Measurements from ENCODE around the gene MIB1. TPM values are rescaled to one million over a fixed set of nuclear protein-coding genes. Genes with fewer than 3 reads are reported as not detected.

The MIB1 gene
- total RNA-seq, 3 donors from 2014 or later (not counting 1 experiment from before 2014, with no cell fraction given), result 27.5 to 38.4 (median 35.6) TPM

DNA sequence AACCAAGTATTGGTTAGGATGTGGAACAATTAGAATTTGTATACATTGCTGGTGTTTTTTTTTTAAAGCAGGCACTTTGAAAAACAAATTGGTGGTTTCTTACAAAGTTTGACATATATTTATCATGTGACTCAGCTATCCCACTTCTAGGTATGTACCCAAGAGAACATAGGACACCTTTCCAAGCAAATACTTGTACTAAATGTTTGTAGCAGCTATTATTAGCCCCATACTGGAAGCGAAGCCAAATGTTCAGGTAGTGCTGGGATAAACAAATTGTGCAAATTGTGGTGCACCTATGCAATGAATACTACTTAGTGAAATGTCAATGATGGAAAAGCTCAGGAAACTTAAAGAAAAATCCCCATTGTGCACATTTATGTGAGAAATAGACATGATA lies 101.0 kb downstream of the MIB1 start:
- Mint-ChIP-seq H3K36me3 (peaks cover 19% of the 10 kb centered on the region), H3K27me3 (ENCODE audit: low read depth in 2 of 2) (no peaks in the 10 kb centered on the region), H3K4me3 (no peak overlapping the region), H3K9me3 (no peaks in the 10 kb centered on the region), H3K4me1 (no peaks in the 10 kb centered on the region), H3K27ac (no peak overlapping the region)
- Histone ChIP-seq H3K27me3 (ENCODE audit: control insufficient read depth, insufficient read depth, low read length) (no peaks in the 10 kb centered on the region), H3K27ac (ENCODE audit: low read length) (no peak overlapping the region), H3K4me3 (ENCODE audit: low read length) (no peak overlapping the region), H3K36me3 (ENCODE audit: control insufficient read depth, insufficient read depth, low read length) (peaks cover 26% of the 10 kb centered on the region), H3K9me3 (ENCODE audit: control insufficient read depth, insufficient read depth, low read length) (no peaks in the 10 kb centered on the region), H3K4me1 (ENCODE audit: control insufficient read depth, insufficient read depth, low read length) (no peaks in the 10 kb centered on the region)
- WGBS (ENCODE audit: insufficient coverage), result 83% methylated on average over 1 of the region's 1 CpG
- DNase-seq, result no peak
- ATAC-seq, result no peak
- TF ChIP-seq, protein P1, sequence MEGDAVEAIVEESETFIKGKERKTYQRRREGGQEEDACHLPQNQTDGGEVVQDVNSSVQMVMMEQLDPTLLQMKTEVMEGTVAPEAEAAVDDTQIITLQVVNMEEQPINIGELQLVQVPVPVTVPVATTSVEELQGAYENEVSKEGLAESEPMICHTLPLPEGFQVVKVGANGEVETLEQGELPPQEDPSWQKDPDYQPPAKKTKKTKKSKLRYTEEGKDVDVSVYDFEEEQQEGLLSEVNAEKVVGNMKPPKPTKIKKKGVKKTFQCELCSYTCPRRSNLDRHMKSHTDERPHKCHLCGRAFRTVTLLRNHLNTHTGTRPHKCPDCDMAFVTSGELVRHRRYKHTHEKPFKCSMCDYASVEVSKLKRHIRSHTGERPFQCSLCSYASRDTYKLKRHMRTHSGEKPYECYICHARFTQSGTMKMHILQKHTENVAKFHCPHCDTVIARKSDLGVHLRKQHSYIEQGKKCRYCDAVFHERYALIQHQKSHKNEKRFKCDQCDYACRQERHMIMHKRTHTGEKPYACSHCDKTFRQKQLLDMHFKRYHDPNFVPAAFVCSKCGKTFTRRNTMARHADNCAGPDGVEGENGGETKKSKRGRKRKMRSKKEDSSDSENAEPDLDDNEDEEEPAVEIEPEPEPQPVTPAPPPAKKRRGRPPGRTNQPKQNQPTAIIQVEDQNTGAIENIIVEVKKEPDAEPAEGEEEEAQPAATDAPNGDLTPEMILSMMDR (IDR thresholded peaks at IDR 0.05), result no peak
- intact Hi-C loops (cut with micrococcal nuclease), result no loop called here

DNA sequence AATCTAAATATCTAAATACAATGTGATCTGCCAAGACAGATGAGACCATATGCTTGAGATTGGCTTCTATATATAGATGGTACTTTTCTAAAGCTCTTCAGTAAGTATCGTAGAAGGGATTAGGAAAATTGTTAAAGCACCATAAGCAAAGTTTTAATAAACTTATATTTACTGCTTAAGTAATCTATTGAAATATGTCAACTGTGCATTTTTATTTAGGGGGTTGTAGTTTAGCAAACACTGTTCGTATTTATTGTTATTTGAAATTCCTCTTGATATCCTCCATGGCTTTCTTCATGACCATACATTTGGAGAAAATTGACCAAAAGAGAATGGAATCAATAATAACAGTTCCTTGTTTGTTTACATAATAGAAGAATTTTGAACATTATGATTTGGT lies 102.7 kb downstream of the MIB1 start:
- no peaks in the 10 kb centered on the region for H3K27me3 Mint-ChIP-seq (ENCODE audit: low read depth in 2 of 2)
- H3K36me3 Mint-ChIP-seq, result peaks cover 28% of the 10 kb centered on the region
- no peaks in the 10 kb centered on the region for H3K4me1 Mint-ChIP-seq
- Histone ChIP-seq H3K4me1 (ENCODE audit: control insufficient read depth, insufficient read depth, low read length) (no peaks in the 10 kb centered on the region), H3K27me3 (ENCODE audit: control insufficient read depth, insufficient read depth, low read length) (no peaks in the 10 kb centered on the region), H3K27ac (ENCODE audit: low read length) (no peak overlapping the region), H3K36me3 (ENCODE audit: control insufficient read depth, insufficient read depth, low read length) (peaks cover 36% of the 10 kb centered on the region), H3K4me3 (ENCODE audit: low read length) (no peak overlapping the region), H3K9me3 (ENCODE audit: control insufficient read depth, insufficient read depth, low read length) (no peaks in the 10 kb centered on the region)
- no CpG with 5 or more reads among the region's 2 CpGs for WGBS (ENCODE audit: insufficient coverage)
- H3K9me3 Mint-ChIP-seq, result no peaks in the 10 kb centered on the region
- intact Hi-C loops (cut with micrococcal nuclease), result no loop called here
- DNase-seq, result no peak
- no peak for ATAC-seq
- TF ChIP-seq, protein P1 (IDR thresholded peaks at IDR 0.05), result no peak
- H3K4me3 Mint-ChIP-seq, result no peak overlapping the region
- no peak overlapping the region for H3K27ac Mint-ChIP-seq

DNA sequence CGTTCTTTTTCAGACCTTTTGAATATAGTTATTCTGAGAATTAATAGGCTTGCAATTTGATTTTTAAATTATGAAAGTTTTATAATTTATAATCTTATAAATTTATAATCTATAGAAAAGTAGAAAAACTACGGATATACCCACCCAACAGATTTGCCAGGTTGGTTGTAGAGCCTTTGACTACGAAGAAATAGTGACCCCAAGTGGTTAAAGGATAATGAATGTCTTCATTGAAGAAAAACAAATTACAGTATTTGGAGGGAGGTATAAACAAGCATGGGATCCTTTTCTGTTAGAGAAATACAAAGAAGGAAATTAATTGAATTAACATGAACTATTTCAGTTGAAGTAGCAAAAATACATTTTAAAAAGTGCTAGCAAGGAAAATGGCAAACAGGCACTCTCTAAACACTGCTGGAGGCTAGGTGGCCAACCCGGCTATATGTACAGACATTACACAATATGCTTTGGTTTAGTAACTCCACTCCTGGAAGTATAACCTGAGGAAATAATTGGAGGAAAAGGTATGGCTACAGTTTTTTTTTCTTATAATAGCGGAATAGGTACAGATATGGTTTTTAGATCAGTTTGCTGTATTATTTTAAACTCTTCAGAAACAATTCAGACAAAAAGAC lies 110.9 kb downstream of the MIB1 start:
- Mint-ChIP-seq H3K27ac (no peak overlapping the region), H3K27me3 (ENCODE audit: low read depth in 2 of 2) (no peaks in the 10 kb centered on the region), H3K36me3 (peaks cover 10% of the 10 kb centered on the region), H3K9me3 (no peaks in the 10 kb centered on the region), H3K4me3 (no peak overlapping the region), H3K4me1 (peaks cover 0 to 10% of the 10 kb centered on the region in 2 donors)
- no peaks in the 10 kb centered on the region for H3K4me1 ChIP-seq (ENCODE audit: control insufficient read depth, insufficient read depth, low read length)
- 92% methylated on average over 1 of the region's 5 CpGs for WGBS (ENCODE audit: insufficient coverage)
- TF ChIP-seq, protein P1 (IDR thresholded peaks at IDR 0.05), result no peak
- no peaks in the 10 kb centered on the region for H3K27me3 ChIP-seq (ENCODE audit: control insufficient read depth, insufficient read depth, low read length)
- H3K9me3 ChIP-seq (ENCODE audit: control insufficient read depth, insufficient read depth, low read length), result no peaks in the 10 kb centered on the region
- peak in 1 of 2 donors; percentile 19 for DNase-seq
- ATAC-seq, result no peak
- H3K4me3 ChIP-seq (ENCODE audit: low read length), result no peak overlapping the region
- H3K36me3 ChIP-seq (ENCODE audit: control insufficient read depth, insufficient read depth, low read length), result peaks cover 15% of the 10 kb centered on the region
- no peak overlapping the region for H3K27ac ChIP-seq (ENCODE audit: low read length)
- intact Hi-C loops (cut with micrococcal nuclease), result no loop called here

DNA sequence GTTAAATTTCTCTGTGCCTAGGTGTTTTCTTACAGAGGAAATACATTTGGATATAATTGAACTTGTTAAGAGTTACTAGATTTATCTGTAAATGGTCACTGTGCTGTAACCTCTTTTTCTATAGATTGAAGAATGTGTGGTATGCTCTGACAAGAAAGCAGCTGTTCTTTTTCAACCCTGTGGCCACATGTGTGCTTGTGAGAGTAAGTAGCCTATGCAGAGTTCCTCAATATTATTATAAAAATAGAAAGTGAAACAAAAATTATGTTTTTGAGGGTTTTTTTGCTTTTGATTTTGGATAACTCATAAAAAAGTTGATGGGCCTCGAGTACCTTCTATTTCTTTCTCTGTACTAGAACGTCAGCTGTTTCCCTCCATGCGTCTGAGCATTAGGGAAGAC lies 112.4 kb downstream of the MIB1 start:
- H3K27me3 ChIP-seq (ENCODE audit: control insufficient read depth, insufficient read depth, low read length), result no peaks in the 10 kb centered on the region
- H3K27ac ChIP-seq (ENCODE audit: low read length), result peak overlapping the region; percentile 35
- TF ChIP-seq, protein P1 (IDR thresholded peaks at IDR 0.05), result no peak
- no peak overlapping the region for H3K4me3 ChIP-seq (ENCODE audit: low read length)
- peaks cover 15% of the 10 kb centered on the region for H3K36me3 ChIP-seq (ENCODE audit: control insufficient read depth, insufficient read depth, low read length)
- WGBS (ENCODE audit: insufficient coverage), result 28% methylated on average over 3 of the region's 3 CpGs
- Mint-ChIP-seq H3K4me3 (no peak overlapping the region), H3K4me1 (peaks cover 0 to 10% of the 10 kb centered on the region in 2 donors), H3K9me3 (no peaks in the 10 kb centered on the region), H3K27me3 (ENCODE audit: low read depth in 2 of 2) (no peaks in the 10 kb centered on the region), H3K27ac (peak overlapping the region in 1 of 2 donors; percentile 0), H3K36me3 (peaks cover 9% of the 10 kb centered on the region)
- no peaks in the 10 kb centered on the region for H3K4me1 ChIP-seq (ENCODE audit: control insufficient read depth, insufficient read depth, low read length)
- no peaks in the 10 kb centered on the region for H3K9me3 ChIP-seq (ENCODE audit: control insufficient read depth, insufficient read depth, low read length)
- ATAC-seq (peak in 1 of 3 donors; percentile 45), DNase-seq (no peak)
- intact Hi-C loops (cut with micrococcal nuclease), result no loop called here

Data from natural killer cell (primary cell).